H1 (cell line): ENCODE results near the gene FAAH. TPM values are rescaled to one million over a fixed set of nuclear protein-coding genes. Genes with fewer than 3 reads are reported as not detected.

ENCODE experiments used
- CTCF ChIA-PET: fragments of 300-600 bp; sonication (Branson Sonifier 250); formaldehyde crosslinking; loops from one replicate; lab custom pipeline; 2021; ENCODE audit not compliant: partially characterized antibody; lab: Charles Lee
- POLR2A ChIA-PET: fragments of 300-600 bp; sonication (Branson Sonifier 250); formaldehyde crosslinking; loops from one replicate; lab custom pipeline; 2021; ENCODE audit warnings: inconsistent platforms; ENCODE audit not compliant: partially characterized antibody; lab: Charles Lee
- DNase-seq, 2 experiments: peaks; one replicate each; pipeline versions ENCODE4 v3.0.0 to v3.0.0-alpha.2; 2010 to 2022; ENCODE audit warnings: low spot score in 2 of 2, low read depth in 1 of 2, mixed read lengths in 1 of 2
- FAIRE-seq: peaks from 2 replicates; lab custom pipeline; 2011; peaks lifted over from hg19 to GRCh38; lab: Jason Lieb, UNC
- H2AFZ ChIP-seq: 2 replicates; pipeline ENCODE4 v1.8.1; 2012; ENCODE audit warnings: low read length, inconsistent platforms
- H2AK5ac ChIP-seq: 2 replicates; pipeline ENCODE4 v1.6.1; 2013; ENCODE audit warnings: low read depth, low read length
- H2BK120ac ChIP-seq: replicated peaks from 2 replicates; pipeline ENCODE3; 2013; ENCODE audit warnings: low read depth, low read length, inconsistent platforms
- H2BK12ac ChIP-seq: 2 replicates; pipeline ENCODE4 v1.6.1; 2013; ENCODE audit warnings: low read depth, low read length
- H2BK15ac ChIP-seq: 2 replicates; pipeline ENCODE4 v1.6.1; 2013; ENCODE audit warnings: low read length
- H2BK20ac ChIP-seq: 2 replicates; pipeline ENCODE4 v1.6.1; 2013; ENCODE audit warnings: low read length
- H2BK5ac ChIP-seq: 2 replicates; pipeline ENCODE4 v1.6.1; 2013; ENCODE audit warnings: low read depth, low read length
- H3K14ac ChIP-seq: 2 replicates; pipeline ENCODE4 v1.6.1; 2013; ENCODE audit warnings: inconsistent platforms; ENCODE audit not compliant: insufficient read length
- H3K18ac ChIP-seq: 2 replicates; pipeline ENCODE4 v1.6.1; 2013; ENCODE audit warnings: low read length; ENCODE audit errors: extremely low read depth
- H3K23ac ChIP-seq: 2 replicates; pipeline ENCODE4 v1.6.1; 2013; ENCODE audit warnings: inconsistent platforms; ENCODE audit not compliant: insufficient read length
- H3K23me2 ChIP-seq: 2 replicates; pipeline ENCODE4 v1.6.1; 2013; ENCODE audit warnings: low read depth, low read length
- H3K27ac ChIP-seq: 2 replicates; pipeline ENCODE4 v1.6.1; 2011; ENCODE audit warnings: low read depth, low read length, inconsistent platforms
- H3K27me3 ChIP-seq, 4 experiments: replicated peaks in 1 of 4; 1 replicate in 1 of 4; 2 replicates in 3 of 4; pipeline versions ENCODE4 v1.6.1 to v1.8.1; 2011 to 2013; ENCODE audit warnings: low read length in 3 of 4, mild to moderate bottlenecking in 3 of 4, inconsistent platforms in 2 of 4, mixed read lengths in 2 of 4, moderate library complexity in 1 of 4; ENCODE audit not compliant: control insufficient read depth in 3 of 4, insufficient read depth in 3 of 4; ENCODE audit errors: extremely low read depth in 1 of 4
- H3K36me3 ChIP-seq, 4 experiments: 2 replicates each; pipeline versions ENCODE4 v1.6.1 to v1.8.1; 2011 to 2013; ENCODE audit warnings: mild to moderate bottlenecking in 4 of 4, low read length in 3 of 4, moderate library complexity in 2 of 4, control low read depth in 1 of 4, inconsistent platforms in 1 of 4; ENCODE audit not compliant: insufficient read depth in 4 of 4, control insufficient read depth in 2 of 4
- H3K4ac ChIP-seq: replicated peaks from 2 replicates; pipeline ENCODE3; 2013; ENCODE audit warnings: low read length, low read depth, mixed read lengths, inconsistent platforms; ENCODE audit not compliant: insufficient read length
- H3K4me1 ChIP-seq, 4 experiments: replicated peaks in 1 of 4; 1 replicate in 1 of 4; 2 replicates in 3 of 4; pipeline versions ENCODE4 v1.6.1 to v1.8.1; 2011 to 2013; ENCODE audit warnings: low read length in 3 of 4, inconsistent platforms in 2 of 4, mixed read lengths in 1 of 4; ENCODE audit not compliant: insufficient read depth in 4 of 4, control insufficient read depth in 3 of 4
- H3K4me2 ChIP-seq, 2 experiments: 2 replicates each; pipeline versions ENCODE4 v1.6.1 to v1.8.1; 2011 to 2013; ENCODE audit warnings: low read depth in 2 of 2, low read length in 2 of 2, control low read depth in 1 of 2, inconsistent platforms in 1 of 2, mild to moderate bottlenecking in 1 of 2; ENCODE audit not compliant: insufficient read depth in 1 of 2
- H3K4me3 ChIP-seq, 4 experiments: fragments of 200-600, 300-600 bp in 1 of 4; sonication (generic), shearing (Covaris generic), sonication (Bioruptor Twin) in 1 of 4; 2 replicates each; pipeline versions ENCODE4 v1.5.1 to v1.8.1; 2011 to 2016; ENCODE audit warnings: low read length in 4 of 4, low read depth in 3 of 4, control low read depth in 2 of 4, inconsistent platforms in 2 of 4, mild to moderate bottlenecking in 2 of 4, mixed read lengths in 1 of 4, moderate library complexity in 1 of 4; ENCODE audit not compliant: insufficient read depth in 2 of 4; ENCODE audit errors: extremely low read depth in 1 of 4
- H3K56ac ChIP-seq: replicated peaks from 2 replicates; pipeline ENCODE3; 2013; ENCODE audit warnings: low read depth, mild to moderate bottlenecking, mixed read lengths, low read length, inconsistent platforms; ENCODE audit not compliant: insufficient read length
- H3K79me1 ChIP-seq: 2 replicates; pipeline ENCODE4 v1.6.1; 2013; ENCODE audit warnings: low read depth, low read length, control low read depth
- H3K79me2 ChIP-seq, 2 experiments: 2 replicates each; pipeline versions ENCODE4 v1.6.1 to v1.8.1; 2012 to 2013; ENCODE audit warnings: low read length in 2 of 2, mild to moderate bottlenecking in 2 of 2, inconsistent platforms in 1 of 2; ENCODE audit not compliant: insufficient read depth in 2 of 2, control insufficient read depth in 1 of 2
- H3K9ac ChIP-seq, 4 experiments: replicated peaks in 1 of 4; 1 replicate in 1 of 4; 2 replicates in 3 of 4; pipeline versions ENCODE4 v1.6.1 to v1.8.1; 2011 to 2013; ENCODE audit warnings: low read depth in 3 of 4, low read length in 3 of 4, control low read depth in 2 of 4, mild to moderate bottlenecking in 2 of 4, moderate library complexity in 2 of 4, inconsistent platforms in 1 of 4; ENCODE audit errors: extremely low read depth in 1 of 4
- H3K9me3 ChIP-seq, 2 experiments: 2 replicates each; pipeline versions ENCODE4 v1.6.1 to v1.8.1; 2012 to 2013; ENCODE audit warnings: mild to moderate bottlenecking in 2 of 2, moderate library complexity in 2 of 2, control low read depth in 1 of 2, inconsistent platforms in 1 of 2, low read depth in 1 of 2, low read length in 1 of 2, mixed read lengths in 1 of 2; ENCODE audit not compliant: insufficient read depth in 2 of 2
- H4K20me1 ChIP-seq, 2 experiments: replicated peaks in 1 of 2; 2 replicates each; pipeline versions ENCODE3 to v1.8.1; 2011 to 2013; ENCODE audit warnings: inconsistent platforms in 2 of 2, low read length in 2 of 2, mild to moderate bottlenecking in 1 of 2; ENCODE audit not compliant: insufficient read depth in 2 of 2, control insufficient read depth in 1 of 2
- H4K5ac ChIP-seq: 2 replicates; pipeline ENCODE4 v1.6.1; 2013; ENCODE audit warnings: low read length, low read depth, mixed read lengths, inconsistent platforms; ENCODE audit not compliant: insufficient read length
- H4K8ac ChIP-seq: 2 replicates; pipeline ENCODE4 v1.8.0; 2013; ENCODE audit warnings: mild to moderate bottlenecking, moderate library complexity, low read length, inconsistent platforms; ENCODE audit not compliant: insufficient read depth; ENCODE audit errors: extremely low read depth
- H4K91ac ChIP-seq: replicated peaks from 2 replicates; pipeline ENCODE3; 2013; ENCODE audit warnings: low read length, mixed read lengths, inconsistent platforms; ENCODE audit not compliant: insufficient read length
- BACH1 ChIP-seq: IDR thresholded peaks from 2 replicates; pipeline ENCODE4 v1.6.1; 2012; ENCODE audit warnings: low read length, improper control_type of control experiment
- JUND ChIP-seq: IDR thresholded peaks from 2 replicates; pipeline ENCODE4 v1.6.1; 2011; ENCODE audit warnings: mild to moderate bottlenecking, improper control_type of control experiment, low read length
- MAFK ChIP-seq: IDR thresholded peaks from 2 replicates; pipeline ENCODE4 v1.6.1; 2012; ENCODE audit warnings: low read depth, mild to moderate bottlenecking, improper control_type of control experiment, low read length
- SIX5 ChIP-seq: IDR thresholded peaks from 2 replicates; pipeline ENCODE4 v1.6.1; 2011; ENCODE audit warnings: mild to moderate bottlenecking, low read depth, low read length
- TEAD4 ChIP-seq: IDR thresholded peaks from 2 replicates; pipeline ENCODE4 v1.6.1; 2012; ENCODE audit warnings: low read depth, low read length, inconsistent platforms, mixed read lengths
- WGBS, 2 experiments: shearing (Covaris generic) in 1 of 2; methylation state at CpG; one replicate each; pipeline versions ENCODE4 v1.1.6 to v1.1.7; 2013 to 2015; ENCODE audit warnings: low lambda C conversion rate in 2 of 2, mixed read lengths in 2 of 2, inconsistent platforms in 1 of 2, low coverage in 1 of 2, missing lambda C conversion rate in 1 of 2; ENCODE audit not compliant: insufficient replicate concordance in 2 of 2, insufficient coverage in 1 of 2, insufficient read length in 1 of 2; ENCODE audit errors: extremely low coverage in 1 of 2, missing lambda C conversion rate in 1 of 2; 5-methylcytosine and 5-hydroxymethylcytosine counted together
- polyA plus RNA-seq, 7 experiments: library from polyadenylated mRNA; depleted of rRNA in 3 of 7; stranded (reverse) in 5 of 7; unstranded in 2 of 7; fragments of >200 nt in 5 of 7; fragments of 200-250 nt in 2 of 7; gene quantifications; 1 replicate in 5 of 7; 2 replicates in 1 of 7; 4 replicates in 1 of 7; pipeline versions ENCODE4 v1.2.1 to v1.2.3, GENCODE V29; 2011 to 2013; ENCODE audit warnings: missing spikeins in 2 of 7, mixed read lengths in 2 of 7
- total RNA-seq: library from RNA; stranded (reverse); fragmentation: NEBNext Ultra II Directional; extraction: Animal tissue kit (Norgen Biotek cat#: 25700); gene quantifications from 2 replicates; pipeline ENCODE4 v1.2.1, GENCODE V29; 2021

The FAAH gene
- total and polyA plus RNA-seq, 2 of the 8 experiments (the other 6 are each of a cell fraction or from before 2014, with no cell fraction given), result 41.2 to 47.3 TPM

DNA sequence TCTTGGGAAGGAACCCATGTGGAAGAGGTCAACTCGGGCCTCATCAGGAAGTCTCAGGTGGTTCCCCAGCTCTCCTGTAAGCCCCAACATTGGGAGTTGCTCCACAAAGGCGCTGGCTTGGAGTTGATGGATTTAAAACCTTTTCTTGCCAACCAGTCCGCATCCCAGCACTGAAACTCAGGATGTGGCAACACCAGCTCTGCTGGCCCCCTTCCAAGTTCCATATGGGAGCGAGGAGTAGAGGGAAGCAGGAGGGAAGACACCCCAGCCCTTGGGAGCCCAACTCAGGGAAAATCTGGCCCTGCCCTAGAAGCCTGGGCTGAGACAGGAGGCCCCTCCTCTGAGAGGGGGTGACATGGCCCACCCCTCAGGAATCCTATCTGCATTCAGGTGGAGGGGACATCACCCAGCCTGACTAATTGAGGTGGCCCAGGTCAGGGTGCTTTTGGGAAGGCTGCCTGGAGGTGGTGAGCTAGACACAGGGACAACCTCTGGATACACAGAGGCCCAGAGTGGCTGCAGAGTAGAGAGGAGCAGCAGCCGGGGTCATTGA is 62.4 kb downstream of the FAAH start:
- Histone ChIP-seq H3K9ac (no peak overlapping the region), H3K56ac (no peak overlapping the region), H3K79me2 (no peaks in the 10 kb centered on the region), H3K36me3 (no peaks in the 10 kb centered on the region), H2BK20ac (no peak overlapping the region), H3K14ac (no peak overlapping the region), H3K27ac (no peak overlapping the region), H2AK5ac (no peak overlapping the region), H3K4me1 (peaks cover 0 to 15% (median 8%) of the 10 kb centered on the region in 4 experiments; a peak in 6 of 7 replicates), H3K4me2 (no peak overlapping the region), H2BK12ac (no peak overlapping the region), H2AFZ (no peak overlapping the region), H4K20me1 (peaks cover 0 to 4% of the 10 kb centered on the region in 2 experiments), H4K91ac (no peak overlapping the region), H3K9me3 (no peaks in the 10 kb centered on the region), H3K23ac (no peak overlapping the region), H3K18ac (no peak overlapping the region; the same call in 1 of the 2 replicates), H3K27me3 (peaks cover 21 to 59% (median 42%) of the 10 kb centered on the region in 4 experiments), H4K5ac (no peak overlapping the region), H3K79me1 (no peaks in the 10 kb centered on the region), H2BK120ac (no peak overlapping the region), H4K8ac (no peak overlapping the region), H2BK15ac (no peak overlapping the region), H3K4me3 (no peak overlapping the region), H3K23me2 (peaks cover 2% of the 10 kb centered on the region; the same call in 1 of the 2 replicates), H2BK5ac (no peak overlapping the region), H3K4ac (no peak overlapping the region)
- FAIRE-seq (no peak), DNase-seq (no peak)
- POLR2A ChIA-PET, result interaction anchor here (0.8 kb wide), 1 partner anchor 69 kb away, joined by 3 read pairs; no protein-coding TSS in a partner anchor
- CTCF ChIA-PET, result interaction anchor here (0.6 to 20.4 kb wide), 9 partner anchors 8 to 156 kb away, joined by 3 to 497 read pairs (median 7); no protein-coding TSS in a partner anchor
- whole genome bisulfite sequencing, 2 experiments, result 89% methylated on average over 5 of the region's 5 CpGs; no CpG with 5 or more reads in 1 of the 2 experiments
- no peak for TF ChIP-seq JUND
- TF ChIP-seq BACH1, result no peak
- no peak for TF ChIP-seq SIX5
- peak; percentile 66 for TF ChIP-seq TEAD4
- no peak for TF ChIP-seq MAFK
